Inflammatory macrophage treated with lipopolysaccharide for 4 hours (primary cell): ENCODE data around the gene CTSE.

Experiments used
- DNase-seq: peaks from one replicate; pipeline ENCODE4 v3.0.0-alpha.2; 2020

Gene CTSE

DNA sequence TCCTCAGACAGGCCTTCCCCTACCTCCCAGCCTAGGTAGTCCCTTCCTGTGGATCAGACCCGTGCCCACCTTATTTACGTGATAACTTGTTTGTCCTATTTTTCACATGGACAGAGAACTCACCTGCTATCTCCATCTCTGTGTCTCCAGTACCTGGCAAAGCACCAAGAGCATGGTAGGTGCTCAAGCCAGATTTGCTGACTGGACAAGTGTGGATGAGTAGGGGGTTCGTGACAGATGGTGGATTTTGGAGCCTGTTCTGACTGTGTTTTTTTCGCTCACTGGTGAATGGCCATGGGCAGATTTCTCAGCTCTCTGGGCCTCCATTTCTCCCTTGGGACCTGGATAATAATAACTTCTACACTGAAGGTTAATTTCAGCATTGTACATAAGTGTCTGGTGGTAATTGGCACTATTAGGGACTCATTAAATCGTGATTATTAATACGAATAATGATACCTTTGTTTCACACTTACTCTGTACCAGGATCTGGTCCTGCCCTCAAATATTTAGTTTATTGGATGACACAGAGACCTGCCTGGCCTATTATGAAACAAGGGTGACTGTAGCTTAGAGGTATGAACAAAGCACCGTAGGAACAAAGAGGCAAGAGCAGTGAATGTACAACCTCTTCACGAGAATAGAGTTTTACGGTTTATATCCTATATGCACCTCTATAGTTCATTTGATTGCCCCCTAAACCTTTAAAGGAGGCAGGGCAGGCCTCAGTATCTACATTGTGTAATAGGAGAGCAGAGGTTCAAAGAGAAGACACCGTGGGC, 56.0 kb downstream of the CTSE start:
- no peak for DNase-seq

DNA sequence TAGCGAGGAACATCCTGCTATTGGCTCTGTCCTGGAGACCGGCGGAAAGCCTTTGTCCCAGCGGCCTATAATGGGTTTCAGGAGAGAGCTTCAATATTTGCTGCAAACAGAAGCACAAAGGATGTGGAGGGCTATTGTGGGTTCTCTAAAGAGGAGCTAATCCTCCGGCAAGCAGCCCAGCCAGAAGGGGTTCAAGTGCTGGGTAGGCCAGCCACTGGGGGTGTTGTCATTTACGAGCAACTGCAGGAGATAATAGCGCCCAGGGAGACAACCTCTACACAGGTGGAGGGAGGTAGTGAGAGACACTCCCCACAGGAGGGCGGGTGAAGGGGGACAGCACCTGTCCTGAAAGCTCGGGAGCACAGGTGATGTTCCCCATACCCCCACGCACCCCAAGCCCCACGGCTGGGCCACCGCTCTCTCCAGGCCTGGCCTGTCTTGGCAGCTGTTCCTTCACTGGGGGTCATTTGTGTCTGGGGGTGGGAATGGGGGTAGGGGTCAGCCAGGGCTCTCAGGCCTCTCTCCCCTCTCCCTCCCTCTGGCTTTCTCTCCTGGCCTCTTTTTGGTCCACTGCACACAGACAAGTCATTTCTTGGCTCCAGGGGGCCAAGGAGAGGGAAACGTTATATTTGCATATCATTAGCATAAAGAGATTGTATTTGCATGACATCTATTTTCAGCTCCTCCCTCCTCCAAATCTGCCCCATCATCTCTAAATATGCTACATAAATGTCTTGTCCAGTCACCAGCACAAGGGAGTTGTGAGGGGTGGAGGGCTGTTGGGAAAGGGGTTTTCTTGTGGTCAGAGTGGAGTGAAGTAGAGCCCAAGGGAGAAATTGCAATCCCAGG, 58.4 kb downstream of the CTSE start:
- DNase-seq = no peak

DNA sequence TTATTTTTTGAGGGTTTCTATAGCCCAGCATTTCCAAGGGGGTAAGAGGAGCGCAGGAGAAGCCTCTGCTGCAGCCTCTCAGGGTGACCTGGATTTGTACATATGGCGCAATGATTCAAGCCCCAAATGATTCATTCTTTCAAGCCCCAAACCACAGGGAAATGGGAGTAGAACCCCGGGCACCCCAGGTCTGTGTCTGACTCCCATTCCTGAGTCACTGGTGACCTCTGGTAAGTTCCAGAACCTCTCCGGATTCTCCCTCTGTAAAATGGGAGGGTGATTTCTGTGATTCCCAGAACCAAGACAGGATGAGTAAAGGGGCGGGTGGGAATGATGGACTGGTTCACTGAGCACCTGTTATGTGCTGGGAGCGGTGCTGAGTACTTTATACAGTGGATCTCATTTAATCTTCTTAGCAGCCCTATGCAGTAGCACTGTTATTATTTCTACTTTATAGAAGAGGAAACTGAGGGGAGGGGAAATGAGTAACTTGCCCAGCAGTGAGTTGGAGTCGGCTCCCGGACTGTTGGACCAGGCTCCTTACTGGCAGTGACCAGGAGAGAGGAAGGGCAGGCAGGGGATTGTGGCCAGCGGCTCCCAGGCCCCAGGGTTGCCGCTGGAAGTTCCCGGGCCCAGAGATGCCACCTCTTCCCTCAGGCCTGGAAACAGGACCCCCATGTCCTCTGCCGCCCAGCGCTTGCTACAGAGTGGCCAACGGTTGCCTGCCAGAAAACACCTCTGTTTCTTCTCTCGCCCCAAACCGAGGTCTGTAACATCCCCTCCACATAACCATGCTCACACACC, 60.1 kb downstream of the CTSE start:
- DNase-seq = peak; percentile 37

DNA sequence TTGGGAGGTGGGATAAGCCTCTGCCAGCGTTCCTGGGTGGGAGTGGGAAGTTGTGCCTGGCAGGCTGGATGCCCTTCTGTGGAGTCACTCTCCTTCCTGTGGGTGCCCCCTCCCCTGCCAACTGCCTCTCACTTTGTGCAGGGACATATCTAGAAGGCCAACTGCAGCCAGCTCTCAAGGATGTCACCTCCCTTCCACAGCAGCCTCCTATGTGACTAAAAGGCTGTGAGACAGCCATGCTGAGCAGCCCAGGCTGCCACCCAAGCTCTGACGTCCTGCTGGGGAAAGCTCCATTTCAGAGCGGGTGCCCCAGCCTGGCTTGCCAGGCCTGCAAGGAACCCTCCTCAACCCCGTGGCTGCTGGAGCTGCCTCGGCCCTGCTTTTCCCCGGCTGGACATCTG, 60.9 kb downstream of the CTSE start:
- no peak for DNase-seq

DNA sequence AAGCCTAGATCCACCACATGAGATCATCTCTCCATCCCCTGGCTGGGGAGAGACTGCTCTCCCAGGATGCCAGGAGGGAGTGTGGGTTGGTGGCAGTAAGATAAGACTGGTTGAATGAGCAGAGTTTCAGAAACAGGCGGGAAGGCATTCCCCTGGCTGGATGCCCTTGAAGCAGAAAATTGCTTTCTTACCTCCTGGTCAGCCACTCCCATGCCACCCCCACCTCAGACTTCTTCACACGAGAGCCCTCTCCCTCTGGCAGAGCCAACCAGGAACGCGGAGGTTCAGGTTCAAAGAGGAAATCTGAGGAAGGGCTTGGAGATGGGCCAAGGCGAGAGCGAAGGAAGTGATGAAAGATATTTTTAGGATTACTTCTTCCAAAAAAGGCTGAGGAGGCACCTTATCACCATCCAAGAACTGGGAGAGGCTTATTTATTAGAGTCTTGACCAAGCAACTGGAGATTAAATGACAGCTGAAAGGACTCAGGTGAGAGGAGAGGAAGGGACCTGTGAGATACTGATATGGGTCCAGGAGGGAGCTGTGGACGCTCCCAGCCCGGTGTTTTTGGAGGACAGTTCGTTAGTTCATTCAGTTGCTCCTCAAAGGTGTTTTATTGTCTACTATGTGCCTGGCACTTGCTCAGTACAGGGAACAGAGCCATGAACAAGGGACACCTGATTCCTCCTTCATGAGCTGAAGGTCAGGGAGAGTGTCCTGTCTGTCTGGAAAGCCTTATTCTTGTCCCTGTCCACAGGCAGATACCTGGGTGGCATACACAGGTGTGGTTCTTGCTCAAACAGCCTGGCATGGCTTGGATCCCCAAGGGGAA, 61.5 kb downstream of the CTSE start:
- no peak for DNase-seq

DNA sequence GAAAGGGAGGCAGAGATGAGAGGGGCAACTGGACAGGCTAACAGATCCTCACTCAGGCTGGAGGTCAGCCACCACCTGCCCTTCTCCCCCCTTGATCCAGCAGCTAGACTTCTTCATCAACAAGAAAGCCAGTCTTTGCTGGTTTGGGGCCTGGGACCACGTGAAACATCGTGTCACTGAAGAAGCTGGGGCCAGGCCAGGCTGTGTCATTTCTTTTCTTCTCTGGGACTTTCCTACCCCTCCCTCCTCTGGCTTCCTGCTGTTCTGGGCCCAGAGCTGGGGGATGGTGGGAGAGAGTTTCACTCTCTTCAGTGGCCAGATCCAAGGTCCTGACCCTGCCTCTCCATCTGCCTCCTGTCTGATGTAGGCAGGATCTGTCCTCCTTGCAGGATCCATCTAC, 62.3 kb downstream of the CTSE start:
- peak; percentile 46 for DNase-seq

DNA sequence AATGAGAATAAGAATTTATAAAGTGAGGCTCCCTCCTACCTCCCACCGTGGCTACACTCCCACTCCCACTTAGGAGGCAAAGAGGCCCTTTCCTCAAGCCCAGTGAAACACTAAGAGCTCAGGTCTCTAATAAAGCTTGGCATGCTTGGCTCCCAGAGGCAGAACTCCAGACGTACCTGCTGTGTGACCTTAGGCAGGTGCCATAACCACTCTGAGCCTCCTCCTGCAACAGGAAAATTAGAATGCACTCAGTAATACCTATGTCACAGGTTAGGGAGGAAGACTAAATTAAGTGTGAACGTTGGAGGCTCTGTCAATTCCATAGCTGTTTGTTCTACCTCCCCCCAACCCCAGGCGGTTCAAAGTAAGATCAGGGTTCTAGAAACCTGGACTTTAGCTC, 63.9 kb downstream of the CTSE start:
- no peak for DNase-seq
